B cell (primary cell): ENCODE data around the gene GYG2.

Source experiments
- EZH2 ChIP-seq: IDR thresholded peaks from 2 replicates; pipeline ENCODE4 v1.6.1; 2012; ENCODE audit warnings: borderline replicate concordance, low read depth, mild to moderate bottlenecking, moderate library complexity, low read length; ENCODE audit not compliant: insufficient read depth, poor library complexity, severe bottlenecking
- TF ChIP-seq, protein P1 (sequence below): fragments of 200-600 bp; IDR thresholded peaks from one replicate; pipeline ENCODE4 v1.8.0; 2022; ENCODE audit warnings: antibody characterized with exemption, mild to moderate bottlenecking

DNA sequence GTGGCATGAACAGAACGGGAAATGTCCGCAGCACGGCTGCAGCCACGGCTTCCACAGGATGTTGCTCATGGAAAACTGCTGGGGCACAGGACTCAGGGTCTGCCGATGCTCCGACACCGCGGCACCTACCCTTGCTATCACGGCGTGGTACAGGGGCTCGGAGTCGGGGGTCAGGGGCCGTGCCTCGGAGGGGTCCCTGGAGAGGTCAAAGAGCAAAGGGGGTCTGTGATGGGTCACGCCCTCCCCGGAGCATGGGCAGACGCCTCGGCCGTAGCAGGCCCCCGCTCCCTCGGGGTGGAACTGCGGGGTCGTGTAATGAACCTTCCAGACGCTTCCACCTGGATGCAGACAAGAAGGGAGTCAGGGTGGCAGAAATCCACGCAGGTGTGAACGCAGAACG is 78.6 kb downstream of the GYG2 start:
- TF ChIP-seq, protein P1, sequence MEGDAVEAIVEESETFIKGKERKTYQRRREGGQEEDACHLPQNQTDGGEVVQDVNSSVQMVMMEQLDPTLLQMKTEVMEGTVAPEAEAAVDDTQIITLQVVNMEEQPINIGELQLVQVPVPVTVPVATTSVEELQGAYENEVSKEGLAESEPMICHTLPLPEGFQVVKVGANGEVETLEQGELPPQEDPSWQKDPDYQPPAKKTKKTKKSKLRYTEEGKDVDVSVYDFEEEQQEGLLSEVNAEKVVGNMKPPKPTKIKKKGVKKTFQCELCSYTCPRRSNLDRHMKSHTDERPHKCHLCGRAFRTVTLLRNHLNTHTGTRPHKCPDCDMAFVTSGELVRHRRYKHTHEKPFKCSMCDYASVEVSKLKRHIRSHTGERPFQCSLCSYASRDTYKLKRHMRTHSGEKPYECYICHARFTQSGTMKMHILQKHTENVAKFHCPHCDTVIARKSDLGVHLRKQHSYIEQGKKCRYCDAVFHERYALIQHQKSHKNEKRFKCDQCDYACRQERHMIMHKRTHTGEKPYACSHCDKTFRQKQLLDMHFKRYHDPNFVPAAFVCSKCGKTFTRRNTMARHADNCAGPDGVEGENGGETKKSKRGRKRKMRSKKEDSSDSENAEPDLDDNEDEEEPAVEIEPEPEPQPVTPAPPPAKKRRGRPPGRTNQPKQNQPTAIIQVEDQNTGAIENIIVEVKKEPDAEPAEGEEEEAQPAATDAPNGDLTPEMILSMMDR = no peak
- no peak for TF ChIP-seq EZH2
